ENCODE measurements around the gene UBE2L6.

Gene UBE2L6

DNA sequence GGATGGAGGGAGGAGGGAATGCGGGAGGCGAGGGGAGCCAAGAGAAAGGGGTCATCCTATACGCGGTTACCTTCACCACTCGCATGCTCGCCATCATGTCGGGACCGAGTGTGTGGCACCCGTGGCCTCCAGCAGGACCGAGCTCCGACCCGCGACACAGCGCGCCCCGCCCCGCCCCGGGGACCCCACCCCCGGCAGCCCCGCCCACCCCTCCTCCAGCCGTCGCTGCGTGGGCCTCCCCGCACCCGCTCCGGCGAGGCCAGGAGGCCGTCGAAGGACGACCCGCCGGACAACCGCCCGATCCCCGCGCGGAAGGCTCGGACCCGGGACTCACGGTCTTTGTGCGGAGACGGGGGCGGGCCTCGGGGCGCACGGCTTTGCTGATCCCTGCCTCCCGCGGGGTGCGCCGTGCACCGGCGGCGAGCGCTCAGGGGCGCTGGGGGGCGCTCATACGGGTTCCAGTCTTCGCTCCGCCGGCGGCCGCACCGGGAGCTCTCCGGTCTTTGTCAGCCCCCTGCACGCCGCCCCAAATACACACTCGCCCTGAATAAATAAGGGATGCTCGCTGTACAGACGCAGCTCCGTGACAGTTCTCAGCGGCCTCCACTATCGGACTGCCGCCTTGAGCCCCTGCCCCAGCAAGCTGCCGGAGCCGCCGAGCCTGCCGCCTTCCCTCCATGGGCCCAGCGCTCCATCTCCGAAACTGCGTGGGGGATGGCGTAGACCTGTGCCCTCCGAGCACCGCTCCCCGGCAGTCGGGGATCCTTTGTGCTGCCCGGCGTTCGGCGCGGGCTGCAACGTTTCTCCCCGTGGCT, at the start of gene UBE2L6:
Gene UBE2L6, minus strand, starts transcription at position 158 of the 815 bp plus-strand sequence. Its CDS starts 61 bp downstream, at position 97.
- peak in 1 of 2 experiments; percentile 31 for DNase-seq

DNA sequence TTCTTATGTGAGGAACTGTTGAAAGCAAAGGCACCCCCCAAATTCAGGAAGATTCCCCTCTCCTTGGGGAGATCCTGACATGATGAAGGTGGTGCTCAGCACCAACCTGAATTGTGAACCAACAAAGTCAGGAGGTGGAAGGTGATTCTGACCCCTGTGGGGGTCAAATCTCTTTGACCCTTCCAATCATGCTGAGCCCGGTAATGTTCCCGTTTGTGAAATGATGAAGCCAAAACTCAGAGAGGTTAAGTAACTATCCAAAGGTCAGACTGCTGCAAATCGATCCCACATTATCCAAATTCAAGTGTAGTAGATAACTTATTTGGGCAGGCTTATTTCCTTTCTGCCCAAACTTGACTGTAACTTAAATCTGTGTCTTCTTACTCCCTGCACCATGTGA, 49.1 kb upstream of the UBE2L6 start:
- DNase-seq: no peak

DNA sequence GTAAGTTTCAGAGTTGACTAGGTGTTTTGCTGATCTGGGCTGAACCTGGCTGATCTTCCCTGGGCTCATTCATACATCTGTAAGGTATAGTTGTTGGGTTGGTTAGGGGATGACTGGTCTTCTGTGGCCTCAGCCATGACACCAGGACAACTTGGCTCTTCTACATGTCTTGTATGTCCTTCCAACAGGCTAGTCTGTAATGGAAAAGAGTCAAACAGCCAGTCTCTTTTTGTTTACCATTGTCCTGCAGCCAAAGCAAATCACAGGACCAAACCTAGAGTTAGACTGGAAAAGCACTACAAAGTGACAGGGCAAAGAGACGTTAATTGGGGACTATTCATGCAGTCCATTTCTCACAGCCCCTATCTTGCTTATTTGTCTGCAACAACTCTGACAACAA, 47.8 kb upstream of the UBE2L6 start:
- no peak for DNase-seq

DNA sequence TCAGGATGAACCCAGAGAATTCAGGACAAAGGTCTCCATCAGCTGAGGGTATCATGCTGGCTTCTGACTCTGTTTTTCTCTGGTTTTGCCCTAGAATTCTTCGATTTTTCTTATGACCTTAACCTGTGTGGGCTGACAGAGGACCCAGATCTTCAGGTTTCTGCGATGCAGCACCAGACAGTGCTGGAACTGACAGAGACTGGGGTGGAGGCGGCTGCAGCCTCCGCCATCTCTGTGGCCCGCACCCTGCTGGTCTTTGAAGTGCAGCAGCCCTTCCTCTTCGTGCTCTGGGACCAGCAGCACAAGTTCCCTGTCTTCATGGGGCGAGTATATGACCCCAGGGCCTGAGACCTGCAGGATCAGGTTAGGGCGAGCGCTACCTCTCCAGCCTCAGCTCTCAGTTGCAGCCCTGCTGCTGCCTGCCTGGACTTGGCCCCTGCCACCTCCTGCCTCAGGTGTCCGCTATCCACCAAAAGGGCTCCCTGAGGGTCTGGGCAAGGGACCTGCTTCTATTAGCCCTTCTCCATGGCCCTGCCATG, 46.8 kb upstream of the UBE2L6 start:
- no peak for DNase-seq

DNA sequence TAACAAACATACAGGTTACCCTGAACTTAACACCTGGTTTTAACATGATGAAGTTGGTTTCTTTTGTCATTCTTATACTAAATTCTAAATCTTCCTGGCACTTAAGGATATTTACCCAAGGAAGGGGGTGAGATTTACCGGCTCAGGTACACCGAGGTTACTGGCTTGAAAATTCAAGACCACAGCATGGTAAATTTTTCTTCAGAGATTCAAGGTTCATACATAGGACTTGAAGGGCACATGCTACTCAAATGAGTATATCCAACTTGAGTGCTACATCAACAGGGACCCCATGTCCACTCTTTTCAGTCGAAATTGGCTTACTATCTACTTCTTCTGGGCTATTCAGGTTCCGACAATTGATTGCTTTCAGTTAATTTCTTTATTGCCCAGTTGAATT, 42.7 kb upstream of the UBE2L6 start:
- DNase-seq: no peak

DNA sequence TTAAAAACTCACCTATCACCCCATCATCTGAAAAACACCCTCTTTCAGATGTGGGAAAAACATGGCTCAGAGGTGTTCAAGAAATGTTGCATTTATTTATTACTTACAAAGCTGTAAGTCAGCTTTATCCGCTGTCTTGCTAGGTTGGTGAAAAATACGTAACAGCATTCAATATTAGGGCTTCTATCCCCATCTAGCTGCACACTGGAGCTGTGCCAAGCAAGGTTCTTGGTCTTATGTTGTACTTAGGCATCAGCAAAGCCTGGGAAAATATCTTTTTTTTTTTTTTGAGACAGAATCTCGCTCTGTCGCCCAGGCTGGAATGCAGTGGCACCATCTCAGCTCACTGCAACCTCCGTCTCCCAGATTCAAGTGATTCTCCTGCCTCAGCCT, 37.6 kb upstream of the UBE2L6 start:
- no peak for DNase-seq

DNA sequence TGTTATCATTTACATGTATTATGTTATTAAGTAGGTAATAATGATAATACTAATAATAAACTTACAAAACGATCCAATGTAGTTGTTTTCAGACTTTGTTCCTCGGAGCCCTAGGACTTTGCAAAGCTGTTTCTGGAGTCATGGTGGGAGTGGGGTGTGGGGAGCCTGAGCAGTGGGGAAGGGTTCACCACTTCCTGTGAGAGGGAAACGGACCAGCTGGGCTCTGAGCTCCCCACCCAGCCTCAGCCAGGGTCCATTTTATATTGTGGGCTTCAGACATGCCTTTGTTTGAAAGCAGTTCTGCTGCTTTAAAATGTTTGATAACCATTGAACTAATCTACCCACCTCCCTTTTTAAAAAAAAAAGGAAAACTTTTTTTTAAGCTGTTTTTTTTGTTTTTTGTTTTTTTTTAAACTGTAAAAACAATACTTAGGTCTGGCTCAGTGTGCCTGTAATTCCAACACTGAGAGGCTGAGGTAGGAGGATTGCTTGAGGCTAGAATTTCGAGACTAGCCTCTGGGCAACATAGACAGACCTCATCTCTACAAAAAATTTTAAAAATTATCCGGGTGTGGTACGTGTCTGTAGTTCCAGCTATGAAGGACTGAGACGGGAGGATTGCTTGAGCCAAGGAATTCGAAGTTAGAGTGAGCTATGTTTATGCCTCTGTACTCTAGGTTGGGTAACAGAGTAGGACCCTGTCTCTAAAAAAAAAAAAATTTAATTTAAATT, 37.0 kb upstream of the UBE2L6 start:
- DNase-seq: no peak

DNA sequence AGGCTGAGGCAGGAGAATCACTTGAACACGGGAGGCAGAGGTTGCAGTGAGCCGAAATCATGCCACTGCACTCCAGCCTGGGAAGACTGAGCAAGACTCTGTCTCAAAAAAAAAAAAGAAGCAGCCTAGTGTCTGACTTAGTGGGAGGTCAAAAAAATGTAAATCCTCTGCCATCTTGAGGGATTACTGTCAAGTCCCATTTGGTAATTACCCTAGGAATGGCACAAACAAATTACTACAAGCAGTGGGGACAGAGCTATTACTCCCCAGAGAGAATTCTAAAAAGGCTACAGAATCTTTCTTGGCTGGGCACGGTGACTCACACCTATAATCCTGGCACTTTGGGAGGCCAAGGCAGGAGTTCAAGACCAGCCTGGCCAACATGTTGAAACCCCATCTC, 33.8 kb upstream of the UBE2L6 start:
- no peak for DNase-seq

DNA sequence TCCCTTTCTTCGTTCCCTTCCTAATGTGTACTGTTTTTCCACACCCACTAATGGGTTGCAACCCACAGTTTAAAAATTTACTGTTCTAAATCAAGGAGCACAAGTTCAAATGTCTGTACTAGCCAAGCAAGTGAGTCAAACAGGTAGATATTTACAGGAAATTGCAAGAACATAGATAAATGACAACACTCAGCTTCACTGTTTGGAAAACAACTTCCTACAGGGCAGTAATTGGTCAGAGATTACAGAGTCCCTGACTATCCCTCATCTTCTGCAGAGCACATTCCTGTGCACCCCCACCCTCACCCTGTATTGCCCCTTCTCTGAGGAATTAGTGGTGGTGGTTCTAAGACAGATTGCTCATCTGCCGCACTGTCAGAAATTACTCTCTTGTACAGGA, 31.9 kb upstream of the UBE2L6 start:
- no peak for DNase-seq

DNA sequence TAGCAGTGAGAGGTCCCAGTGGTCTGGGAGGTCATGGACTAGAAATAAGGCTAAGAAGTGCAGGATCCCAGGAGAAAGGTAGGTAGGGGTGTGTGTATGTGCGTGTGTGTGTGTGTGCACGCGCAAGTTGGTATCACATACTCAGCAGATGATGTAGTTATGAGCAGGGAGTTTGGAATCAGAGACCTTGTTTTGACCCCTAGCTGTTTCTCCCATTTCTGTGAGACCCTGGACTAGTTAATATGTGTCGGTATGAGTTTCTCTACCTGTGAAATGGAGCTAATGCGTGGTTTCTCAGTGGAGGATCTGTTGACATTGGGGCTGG, 31.3 kb upstream of the UBE2L6 start:
- DNase-seq: no peak

DNA sequence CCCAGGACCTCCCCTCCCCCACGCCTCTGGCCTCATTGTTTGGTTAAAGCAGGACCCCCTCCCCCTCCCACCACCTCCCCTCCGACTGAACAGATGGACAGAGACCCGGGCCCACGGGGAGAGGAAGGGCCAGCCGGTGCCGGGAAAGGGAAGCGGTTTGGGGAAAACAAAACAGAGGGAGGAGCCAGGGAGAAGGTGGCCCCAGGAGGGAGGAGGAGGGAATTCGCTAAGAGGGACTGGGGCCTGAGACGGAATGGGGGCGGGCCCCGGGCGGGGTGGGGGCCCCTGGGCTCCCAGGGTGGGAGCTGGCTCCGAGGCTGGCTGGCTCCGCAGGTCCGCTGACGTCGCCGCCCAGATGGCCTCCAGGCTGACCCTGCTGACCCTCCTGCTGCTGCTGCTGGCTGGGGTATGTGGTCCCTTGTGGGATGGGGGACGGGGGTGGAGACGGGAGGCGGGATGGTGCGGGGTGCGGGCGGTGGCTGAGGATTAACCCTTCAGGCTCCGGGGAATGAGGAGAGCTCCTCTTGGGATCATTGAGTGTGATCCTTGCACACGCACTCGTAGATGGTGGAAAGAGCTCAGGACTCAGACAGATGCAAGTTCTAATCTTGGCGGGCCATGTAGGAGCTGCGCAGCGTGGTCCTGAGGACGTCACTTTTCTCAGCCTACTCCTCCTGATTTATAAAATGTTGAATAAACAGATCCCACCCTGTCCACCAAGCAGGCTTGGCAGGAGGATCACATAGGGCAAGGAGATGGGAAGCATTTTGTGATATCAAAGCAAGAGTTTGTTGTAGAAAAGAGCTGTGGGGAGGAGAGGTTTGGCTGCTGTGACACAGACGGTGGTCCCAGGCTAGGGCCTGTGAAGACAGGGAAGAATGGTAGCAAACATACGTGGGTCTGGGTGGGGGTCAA, 30.7 kb upstream of the UBE2L6 start:
- DNase-seq: no peak

DNA sequence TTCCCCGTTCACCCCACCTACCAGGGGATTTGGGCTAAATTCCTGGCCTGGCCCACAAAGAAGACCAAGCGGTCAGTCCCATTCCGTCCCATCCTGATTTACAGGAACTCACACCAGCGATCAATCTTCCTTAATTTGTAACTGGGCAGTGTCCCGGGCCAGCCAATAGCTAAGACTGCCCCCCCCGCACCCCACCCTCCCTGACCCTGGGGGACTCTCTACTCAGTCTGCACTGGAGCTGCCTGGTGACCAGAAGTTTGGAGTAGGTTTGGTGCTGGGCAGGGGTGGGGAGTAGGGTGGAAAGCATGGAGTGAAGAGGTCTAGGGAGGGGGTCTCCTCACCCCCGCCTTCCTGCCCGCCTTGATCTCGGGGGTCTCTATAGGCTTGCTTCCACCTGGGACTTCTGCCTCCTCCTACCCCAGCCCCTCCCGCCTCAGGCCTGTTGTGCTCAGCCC, 30.0 kb upstream of the UBE2L6 start, which contains the start of gene SERPING1:
Gene SERPING1, plus strand, starts transcription at position 225 of the 455 bp plus-strand sequence. CDS start 586 bp downstream, outside the sequence.
- no peak for DNase-seq

DNA sequence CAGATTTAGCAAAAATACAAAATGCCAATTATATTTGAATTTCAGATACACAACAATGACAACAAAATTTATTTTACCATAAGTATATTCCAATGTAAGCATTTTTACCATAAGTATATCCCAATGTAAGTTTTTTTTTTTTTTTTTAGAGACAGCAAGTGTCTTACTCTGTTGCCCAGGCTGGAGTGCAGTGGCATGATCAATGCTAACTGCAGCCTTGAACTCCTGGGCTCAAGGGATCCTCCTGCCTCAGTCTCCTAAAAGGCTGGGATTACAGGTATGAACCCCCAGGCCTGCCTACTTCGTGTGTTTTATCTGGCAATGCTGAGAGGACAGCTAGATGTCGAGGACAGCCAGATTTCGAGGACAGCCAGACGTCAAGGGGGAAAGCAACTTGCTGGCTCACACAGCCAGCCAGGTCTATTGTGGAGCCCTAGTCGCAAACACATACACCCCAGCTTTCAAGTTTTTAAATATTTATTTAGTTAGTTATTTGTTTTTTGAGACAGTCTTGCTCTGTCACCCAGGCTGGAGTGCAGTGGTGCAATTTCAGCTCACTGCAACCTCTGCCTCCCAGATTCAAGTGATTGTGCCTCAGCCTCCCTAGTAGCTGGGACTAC, 28.9 kb upstream of the UBE2L6 start:
- DNase-seq: no peak

DNA sequence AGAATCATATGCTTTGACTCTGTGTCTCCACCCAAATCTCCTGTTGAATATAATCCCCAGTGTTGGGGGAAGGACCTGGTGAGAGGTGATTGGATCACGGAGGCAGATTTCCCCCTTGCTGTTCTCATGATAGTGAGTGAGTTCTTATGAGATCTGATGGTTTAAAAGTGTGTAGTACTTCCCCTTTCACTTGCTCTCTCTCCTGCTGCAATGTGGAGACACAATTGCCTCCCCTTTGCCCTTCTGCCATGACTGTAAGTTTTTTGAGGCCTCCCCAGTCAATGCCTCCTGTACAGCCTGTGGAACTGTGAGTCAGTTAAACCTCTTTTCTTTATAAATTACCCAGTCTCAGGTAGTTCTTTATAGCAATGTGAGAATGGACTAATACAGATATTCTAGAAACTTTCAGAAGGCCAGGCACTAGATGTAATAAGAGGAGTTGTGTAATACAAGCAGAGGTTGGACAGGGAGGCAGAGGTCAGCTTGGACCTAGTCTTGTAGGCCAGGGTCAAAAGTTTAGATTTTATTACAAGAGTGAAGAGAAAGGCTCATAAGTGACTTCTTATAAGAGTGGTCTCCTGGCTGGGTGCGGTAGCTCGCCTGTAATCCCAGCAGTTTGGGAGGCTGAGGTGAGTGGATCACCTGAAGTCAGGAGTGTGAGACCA, 20.7 kb upstream of the UBE2L6 start:
- no peak for DNase-seq

DNA sequence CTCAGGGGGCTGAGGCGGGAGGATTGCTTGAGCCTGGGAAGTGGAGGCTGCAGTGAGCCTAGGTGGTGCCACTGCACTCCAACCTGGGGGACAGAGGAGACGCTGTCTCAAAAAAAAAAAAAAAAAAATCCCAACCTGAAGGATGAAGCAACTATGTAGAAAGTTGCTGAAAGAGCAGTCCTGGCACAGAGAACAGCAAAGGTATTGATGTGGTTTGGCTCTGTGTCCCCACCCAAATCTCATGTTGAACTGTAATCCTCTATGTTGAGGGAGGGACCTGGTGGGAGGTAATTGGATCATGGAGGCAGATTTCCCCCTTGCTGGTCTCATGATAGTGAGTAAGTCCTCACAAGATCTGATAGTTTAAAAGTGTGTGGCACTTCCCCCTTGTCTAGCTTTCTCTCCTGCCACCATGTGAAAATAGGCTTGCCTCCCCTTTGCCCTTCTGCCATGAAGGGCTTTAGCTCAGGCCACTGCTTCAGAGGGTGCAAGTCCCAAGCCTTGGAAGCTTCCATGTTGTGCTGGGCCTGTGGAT, 19.3 kb upstream of the UBE2L6 start:
- DNase-seq: no peak

DNA sequence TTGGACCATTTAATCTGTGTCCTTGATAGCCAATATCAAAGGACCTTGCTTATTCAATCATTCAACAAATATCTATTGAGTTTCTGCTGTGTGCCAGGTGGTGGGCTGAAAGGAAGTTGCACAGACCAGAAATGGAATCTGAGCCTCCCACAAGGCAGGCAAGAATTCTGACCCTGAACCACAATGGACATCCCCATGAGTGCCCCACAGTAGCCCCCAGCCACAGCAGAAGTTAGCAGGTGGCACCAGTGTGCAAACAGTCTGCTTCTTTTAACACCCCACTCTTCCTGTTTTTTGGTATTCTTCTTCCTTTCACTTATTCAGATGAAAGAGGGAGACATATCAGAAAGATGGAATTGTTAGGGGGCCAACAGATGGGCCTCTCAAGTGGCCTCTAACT, 17.8 kb upstream of the UBE2L6 start:
- no peak for DNase-seq

DNA sequence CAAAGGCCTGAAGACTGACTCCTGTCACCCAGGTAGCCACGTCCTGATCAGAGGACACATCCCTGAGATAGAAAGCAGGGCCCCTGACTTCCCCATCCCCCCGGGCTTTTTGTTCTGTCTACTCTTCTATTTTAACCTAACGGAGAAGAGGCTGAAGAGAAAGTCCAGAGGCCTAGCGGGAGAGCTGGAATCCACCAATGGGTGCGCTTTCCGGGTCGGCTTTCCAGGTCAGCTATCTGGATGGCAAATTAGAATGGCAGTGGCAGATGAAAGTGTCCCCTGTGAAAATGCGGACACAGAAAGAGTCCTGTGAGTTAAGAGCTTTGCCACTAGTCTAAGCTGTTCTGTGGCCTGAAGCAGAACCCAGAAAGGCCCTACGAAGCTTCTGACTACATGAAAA, 16.9 kb upstream of the UBE2L6 start:
- DNase-seq: no peak

DNA sequence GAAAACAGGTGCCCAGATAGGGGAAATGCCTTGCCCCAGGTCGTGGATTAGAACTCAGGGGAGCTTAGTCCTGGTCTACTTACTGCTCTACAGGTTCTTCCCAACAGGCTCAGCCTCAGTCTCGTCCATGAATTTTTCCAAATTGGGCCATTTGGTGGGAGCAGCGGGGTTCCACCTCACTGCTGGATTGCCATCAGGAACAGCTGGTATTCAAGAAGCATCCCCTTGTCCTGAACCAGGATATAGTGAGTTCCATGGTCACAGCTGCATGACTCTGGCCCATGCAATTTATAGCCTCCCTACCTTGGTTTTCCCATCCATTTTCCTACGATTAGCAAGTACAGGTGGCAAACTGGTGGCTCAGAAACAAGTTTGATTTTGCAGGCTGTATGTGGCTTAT, 6.6 kb upstream of the UBE2L6 start:
- no peak for DNase-seq

DNA sequence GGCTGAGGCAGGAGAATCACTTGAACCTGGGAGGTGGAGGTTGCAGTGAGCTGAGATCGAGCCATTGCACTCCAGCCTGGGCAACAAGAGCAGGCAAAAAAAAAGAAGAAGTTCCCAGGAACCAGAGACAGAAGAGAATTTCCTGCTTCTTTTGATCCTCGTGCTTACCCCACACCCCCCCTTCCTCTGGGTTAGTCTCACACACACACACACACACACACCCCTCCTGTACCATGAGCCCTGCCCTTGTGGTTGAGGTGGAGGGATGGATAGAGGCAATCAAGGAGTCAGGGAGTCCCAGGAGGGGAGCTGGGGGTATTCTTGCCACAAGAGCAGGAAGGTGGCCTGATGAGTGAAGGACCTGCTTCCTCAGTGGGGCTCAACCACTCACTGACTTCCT, 4.1 kb upstream of the UBE2L6 start:
- no peak for DNase-seq

DNA sequence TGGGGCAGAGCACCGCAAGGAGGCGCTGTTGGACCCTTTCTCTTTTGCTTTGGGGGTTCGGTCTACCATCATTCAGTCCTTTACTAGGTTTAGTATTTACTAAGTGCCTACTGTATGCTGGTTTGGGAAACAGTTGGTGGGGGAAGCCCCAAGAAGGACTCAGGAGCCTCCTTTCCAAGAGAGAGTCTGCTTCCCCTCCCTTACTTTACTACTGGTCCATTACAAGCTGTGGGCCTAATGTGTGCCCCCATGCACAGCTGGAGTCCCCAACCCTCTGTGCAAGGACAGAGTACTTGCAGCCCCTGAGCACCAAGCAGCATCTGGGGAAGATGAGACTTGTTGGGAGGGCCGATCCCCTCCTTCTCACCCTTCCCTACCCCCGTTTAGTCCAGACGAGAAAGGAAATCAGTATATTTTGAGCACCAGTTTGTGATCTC, 876 bp upstream of the UBE2L6 start:
- DNase-seq: peak in 1 of 2 experiments; percentile 36

DNA sequence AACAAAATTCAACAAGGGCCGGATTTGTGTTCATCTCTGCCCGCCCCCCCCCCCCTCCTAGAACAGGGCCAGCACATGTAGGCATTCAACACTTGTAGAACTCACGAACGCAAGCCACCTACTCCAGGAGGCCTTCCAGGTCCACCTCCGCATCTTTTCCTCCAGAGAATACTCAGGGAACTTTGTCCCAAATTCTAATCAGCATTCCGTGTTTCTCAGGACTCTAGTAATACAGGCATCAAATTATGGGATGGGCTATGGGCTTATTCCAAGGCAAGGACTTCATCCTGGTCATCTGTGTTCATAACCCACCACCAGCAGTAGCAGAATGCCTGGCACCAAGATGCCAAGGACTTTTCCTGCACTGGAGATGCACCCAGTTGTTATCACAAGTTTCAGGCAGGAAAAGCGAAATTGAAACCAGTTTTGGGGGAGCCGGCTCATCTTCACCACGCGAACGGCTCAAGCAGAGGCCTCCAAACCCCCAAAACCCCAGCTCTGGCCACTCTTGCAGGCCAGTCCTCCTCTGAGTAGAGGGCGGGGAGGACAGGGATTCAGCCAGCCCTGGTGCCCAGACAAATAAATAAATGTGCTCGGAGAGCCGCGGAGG, 462 bp downstream of the UBE2L6 start:
- DNase-seq: no peak
